Uterus (tissue), 4 donors: Measurements from ENCODE around the gene SMAP2. TPM values are rescaled to one million over a fixed set of nuclear protein-coding genes. Genes with fewer than 3 reads are reported as not detected.

ENCODE experiments used
- DNase-seq, 2 donors: peaks; one replicate each; pipeline ENCODE4 v3.0.0-alpha.2; 2019 to 2020
- H3K27ac ChIP-seq, 2 donors: fragments of 200-600 bp; sonication (generic); 1 replicate in 1 of 2; 2 replicates in 1 of 2; pipeline ENCODE4 v1.5.1; 2016 to 2018
- H3K27me3 ChIP-seq, 2 donors: fragments of 200-600 bp; sonication (generic); one replicate each; pipeline ENCODE4 v1.5.1; 2018 to 2019; ENCODE audit warnings: control low read depth in 1 of 2
- H3K36me3 ChIP-seq, 2 donors: fragments of 200-600 bp; sonication (generic); one replicate each; pipeline ENCODE4 v1.5.1; 2019; ENCODE audit warnings: control low read depth in 1 of 2
- H3K4me1 ChIP-seq, 2 donors: fragments of 200-600 bp; sonication (generic); one replicate each; pipeline ENCODE4 v1.5.1; 2018 to 2019; ENCODE audit warnings: control low read depth in 1 of 2
- H3K4me3 ChIP-seq, 2 donors: fragments of 200-600 bp; sonication (generic); 1 replicate in 1 of 2; 2 replicates in 1 of 2; pipeline ENCODE4 v1.5.1; 2018 to 2019; ENCODE audit warnings: mild to moderate bottlenecking in 1 of 2
- H3K9me3 ChIP-seq, 2 donors: fragments of 200-600 bp; sonication (generic); one replicate each; pipeline ENCODE4 v1.5.1; 2019; ENCODE audit warnings: control low read depth in 1 of 2
- CTCF ChIP-seq, 4 experiments: fragments of 200-600 bp in 2 of 4; fragments of 450-650 bp in 2 of 4; sonication (generic) in 2 of 4; IDR thresholded peaks; one replicate each; pipeline ENCODE4 v1.5.1; 2016 to 2019; ENCODE audit warnings: antibody characterized with exemption in 4 of 4, mild to moderate bottlenecking in 2 of 4, moderate library complexity in 1 of 4
- POLR2A ChIP-seq, 2 donors: fragments of 450-650 bp; IDR thresholded peaks; one replicate each; pipeline ENCODE4 v1.6.1; 2016; ENCODE audit warnings: antibody characterized with exemption in 2 of 2, mild to moderate bottlenecking in 1 of 2, moderate library complexity in 1 of 2
- intact Hi-C: fragments of 100-400 bp; cut with DNase I; formaldehyde crosslinking; loops from one replicate; pipeline ENCODE4 v1.15.1; 2023; ENCODE audit warnings: low total_unique reads
- total RNA-seq, 4 donors: library from RNA; depleted of rRNA in 3 of 4; stranded (reverse); fragments of >200 nt in 3 of 4; gene quantifications; one replicate each; pipeline versions ENCODE4 v1.1.0 to v1.2.4, GENCODE V29; 2014 to 2023
- donor health status: DM: yes; HTN: yes; CAD: no.

SMAP2 gene
- total RNA-seq, 4 donors from 2014 or later, result 11.1 to 24.8 (median 18.6) TPM

DNA sequence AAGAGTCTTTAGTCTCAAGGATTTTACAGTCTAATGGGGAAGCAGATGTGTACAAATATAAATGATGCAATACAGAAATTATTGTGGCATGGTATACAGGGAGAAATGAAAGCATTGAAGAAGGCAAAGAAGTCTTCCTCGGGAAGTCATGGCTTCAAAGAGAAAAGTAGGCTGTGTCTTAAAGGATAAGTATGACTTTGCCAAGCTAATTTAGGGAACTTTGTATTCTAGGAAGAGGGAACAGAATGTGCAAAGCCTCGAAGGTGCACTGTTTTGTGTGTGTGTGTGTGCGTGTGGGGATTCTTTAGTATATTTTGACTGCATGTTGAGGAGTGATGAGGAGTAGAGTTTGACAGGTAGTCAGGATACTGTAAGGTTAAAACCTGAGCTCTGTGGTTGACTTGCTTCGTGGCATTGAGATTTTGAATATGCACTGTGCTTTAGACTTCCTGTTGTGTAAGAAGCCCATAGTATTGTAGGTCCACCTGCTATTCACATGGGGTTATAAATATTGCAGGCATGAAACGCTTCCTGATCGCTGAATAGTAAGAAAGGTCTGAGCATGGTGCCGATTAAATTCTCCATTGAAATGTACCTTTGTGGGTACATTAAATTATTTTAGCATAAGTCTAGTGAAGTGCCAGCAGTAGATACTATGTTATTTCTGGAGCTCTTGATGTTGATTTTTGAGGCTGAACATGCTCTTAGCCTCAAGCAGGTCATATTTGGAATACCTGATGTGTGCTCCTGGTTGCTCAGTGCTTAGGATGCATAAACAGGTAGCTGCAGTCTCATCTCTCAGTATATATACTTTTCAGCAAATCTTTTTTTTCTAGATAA is 8.0 kb downstream of the SMAP2 start:
- Histone ChIP-seq H3K9me3 (no peaks in the 10 kb centered on the region), H3K4me1 (no peaks in the 10 kb centered on the region), H3K27ac (peak overlapping the region in 1 of 2 donors; percentile 72), H3K27me3 (no peaks in the 10 kb centered on the region), H3K4me3 (no peak overlapping the region), H3K36me3 (no peaks in the 10 kb centered on the region)
- TF ChIP-seq POLR2A (IDR thresholded peaks at IDR 0.05), result no peak
- no peak for TF ChIP-seq CTCF (IDR thresholded peaks at IDR 0.05)
- intact Hi-C loops, result no loop called here
- no peak for DNase-seq

DNA sequence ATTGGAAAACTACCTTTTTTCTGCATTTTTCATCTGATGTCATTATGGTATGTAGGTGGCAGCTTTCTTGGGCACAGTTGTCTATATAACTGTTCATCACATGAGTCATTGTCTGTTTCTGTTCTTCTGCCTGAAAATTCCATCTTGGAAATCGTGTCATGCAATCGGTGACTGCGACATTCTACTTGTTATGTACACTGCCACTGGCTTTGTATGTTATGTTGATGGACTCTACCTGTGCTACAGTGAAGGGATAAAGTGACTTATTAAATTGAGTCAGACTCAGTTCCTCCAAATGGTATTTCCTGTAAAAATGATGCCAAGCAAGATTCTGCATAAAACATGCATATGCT is 8.6 kb downstream of the SMAP2 start:
- no peak for DNase-seq
- Histone ChIP-seq H3K27ac (peak overlapping the region in 1 of 2 donors; percentile 72), H3K4me3 (no peak overlapping the region), H3K36me3 (no peaks in the 10 kb centered on the region), H3K9me3 (no peaks in the 10 kb centered on the region), H3K4me1 (no peaks in the 10 kb centered on the region), H3K27me3 (no peaks in the 10 kb centered on the region)
- TF ChIP-seq POLR2A (IDR thresholded peaks at IDR 0.05) (no peak), CTCF (IDR thresholded peaks at IDR 0.05) (no peak)
- intact Hi-C loops, result no loop called here

- DNase-seq, result no peak
- H3K9me3 ChIP-seq, result no peaks in the 10 kb centered on the region
- peak overlapping the region; percentile 71 to 72 for H3K27ac ChIP-seq
- TF ChIP-seq CTCF (IDR thresholded peaks at IDR 0.05), result no peak
- no peak for TF ChIP-seq POLR2A (IDR thresholded peaks at IDR 0.05)
- no peaks in the 10 kb centered on the region for H3K27me3 ChIP-seq
- no peaks in the 10 kb centered on the region for H3K36me3 ChIP-seq
- H3K4me3 ChIP-seq, result no peak overlapping the region
- H3K4me1 ChIP-seq, result no peaks in the 10 kb centered on the region
- intact Hi-C loops, result no loop called here
Observed at GRCh38 chr1:40382601-40383000, 9.1 kb downstream of the SMAP2 start.

- Histone ChIP-seq H3K4me3 (no peak overlapping the region), H3K36me3 (no peaks in the 10 kb centered on the region), H3K27ac (peak overlapping the region; percentile 71 to 72), H3K9me3 (no peaks in the 10 kb centered on the region), H3K27me3 (no peaks in the 10 kb centered on the region), H3K4me1 (no peaks in the 10 kb centered on the region)
- intact Hi-C loops, result no loop called here
- TF ChIP-seq CTCF (IDR thresholded peaks at IDR 0.05) (no peak), POLR2A (IDR thresholded peaks at IDR 0.05) (no peak)
- no peak for DNase-seq
Observed at GRCh38 chr1:40383095-40383487, 9.6 kb downstream of the SMAP2 start.

DNA sequence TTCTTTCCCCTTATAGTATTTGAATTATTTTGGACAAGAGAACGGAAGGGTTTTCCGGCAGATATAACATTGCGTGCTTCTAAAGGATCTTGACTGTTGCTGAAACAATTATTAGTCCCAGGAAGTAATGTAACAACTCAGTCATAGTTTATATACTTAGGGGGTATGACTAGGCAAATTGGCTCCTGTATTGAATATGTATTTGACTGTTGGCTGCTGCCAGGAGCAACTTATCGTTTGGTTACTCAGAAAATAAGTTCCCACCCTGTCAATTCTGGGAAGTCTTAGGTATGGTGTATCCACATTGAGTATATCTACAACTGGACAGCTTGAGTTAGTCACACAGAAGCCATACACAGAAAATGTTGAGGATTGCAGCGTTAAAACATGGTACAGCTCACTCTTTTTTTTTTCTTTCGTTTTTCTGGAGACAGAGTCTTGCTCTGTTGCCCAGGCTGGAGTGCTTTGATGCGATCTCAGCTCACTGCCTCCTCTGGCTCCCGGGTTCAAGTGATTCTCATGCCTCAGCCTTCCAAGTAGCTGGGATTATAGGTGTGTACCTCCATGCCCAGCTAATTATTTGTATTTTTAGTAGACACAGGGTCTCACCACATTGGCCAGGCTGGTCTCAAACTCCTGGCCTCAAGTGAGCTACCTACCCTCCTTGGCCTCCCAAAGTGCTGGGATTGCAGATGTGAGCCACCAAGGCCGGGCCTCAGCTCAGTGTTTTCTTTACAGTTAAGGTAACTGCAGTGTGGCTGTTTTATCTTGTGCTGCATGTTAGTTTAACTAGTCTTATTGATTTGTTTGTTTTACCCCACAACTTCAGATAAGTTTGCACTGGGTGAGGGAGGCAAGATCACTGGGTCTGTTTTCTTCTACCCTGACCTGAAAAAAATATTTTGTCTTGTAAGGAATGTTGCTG is 10.2 kb downstream of the SMAP2 start:
- intact Hi-C loops, result no loop called here
- peak overlapping the region; percentile 71 to 72 for H3K27ac ChIP-seq
- no peak overlapping the region for H3K4me3 ChIP-seq
- H3K9me3 ChIP-seq, result no peaks in the 10 kb centered on the region
- TF ChIP-seq POLR2A (IDR thresholded peaks at IDR 0.05), result no peak
- TF ChIP-seq CTCF (IDR thresholded peaks at IDR 0.05), result no peak
- no peaks in the 10 kb centered on the region for H3K27me3 ChIP-seq
- no peaks in the 10 kb centered on the region for H3K4me1 ChIP-seq
- no peaks in the 10 kb centered on the region for H3K36me3 ChIP-seq
- no peak for DNase-seq
